Measurements from ENCODE around the gene TANGO6. TPM values are rescaled to one million over a fixed set of nuclear protein-coding genes. Genes with fewer than 3 reads are reported as not detected.
"Not testable (repeated sequence)": the region's sequence is repeated elsewhere in the genome, so short reads cannot be mapped to it uniquely, and the experiment has no call there.

Gene TANGO6
- total RNA-seq, 1 donor from 2014 or later: 12.5 TPM

DNA sequence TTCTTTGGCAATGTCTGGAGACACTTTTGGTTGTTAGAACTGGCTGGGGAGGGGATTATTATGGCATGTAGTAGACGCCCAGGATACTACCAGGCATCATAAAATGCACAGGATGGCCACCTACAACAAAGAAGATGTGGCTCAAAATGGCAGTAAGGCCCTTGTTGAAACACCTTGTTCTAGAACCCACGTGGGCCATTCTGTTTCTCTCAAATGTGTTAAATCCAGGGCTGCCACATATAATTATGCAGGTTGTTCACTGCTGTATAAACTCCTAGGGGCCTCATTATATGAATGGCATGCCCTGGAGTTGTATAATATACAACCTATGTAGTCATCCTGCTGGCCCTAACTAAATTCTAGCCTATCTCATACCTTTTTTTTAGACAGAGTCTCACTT lies 138.6 kb downstream of the TANGO6 start:
- no peaks in the 10 kb centered on the region for H3K9me3 ChIP-seq (ENCODE audit: control insufficient read depth in 3 of 3, low read length in 3 of 3)
- no peak overlapping the region for H3K4me3 ChIP-seq (ENCODE audit: low read length in 3 of 3)
- H3K27ac ChIP-seq (ENCODE audit: low read depth, low read length): no peak overlapping the region
- no peaks in the 10 kb centered on the region for H3K27me3 ChIP-seq (ENCODE audit: control insufficient read depth in 3 of 3, insufficient read depth in 3 of 3, low read length in 3 of 3)
- H3K4me1 ChIP-seq (ENCODE audit: control insufficient read depth in 3 of 3, insufficient read depth in 3 of 3, low read length in 3 of 3): no peaks in the 10 kb centered on the region
- H3K9ac ChIP-seq (ENCODE audit: low read depth in 1 of 3, low read length in 3 of 3): no peak overlapping the region
- no peaks in the 10 kb centered on the region for H3K36me3 ChIP-seq (ENCODE audit: control insufficient read depth in 3 of 3, insufficient read depth in 3 of 3, low read length in 3 of 3)

DNA sequence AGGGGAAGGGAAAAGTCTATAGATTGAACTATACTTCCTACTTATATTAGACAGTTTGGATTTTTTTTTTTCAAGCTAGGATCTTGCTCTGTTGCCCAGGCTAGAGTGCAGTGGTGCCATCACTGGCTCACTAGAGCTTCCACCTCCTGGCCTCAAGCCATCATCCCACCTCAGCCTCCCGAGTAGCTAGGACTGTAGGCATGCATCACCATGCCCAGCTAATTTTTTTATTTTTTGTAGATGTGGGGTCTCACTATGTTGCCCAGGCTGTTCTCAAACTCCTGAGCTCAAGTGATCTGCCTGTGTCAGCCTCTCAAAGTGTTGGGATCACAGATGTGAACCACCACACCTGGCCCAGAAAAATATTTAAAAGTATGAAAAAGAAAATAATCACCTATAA lies 141.1 kb downstream of the TANGO6 start:
- Histone ChIP-seq H3K9ac (ENCODE audit: low read depth in 1 of 3, low read length in 3 of 3) (no peak overlapping the region), H3K9me3 (ENCODE audit: control insufficient read depth in 3 of 3, low read length in 3 of 3) (no peaks in the 10 kb centered on the region), H3K4me1 (ENCODE audit: control insufficient read depth in 3 of 3, insufficient read depth in 3 of 3, low read length in 3 of 3) (no peaks in the 10 kb centered on the region), H3K27ac (ENCODE audit: low read depth, low read length) (no peak overlapping the region), H3K4me3 (ENCODE audit: low read length in 3 of 3) (no peak overlapping the region), H3K27me3 (ENCODE audit: control insufficient read depth in 3 of 3, insufficient read depth in 3 of 3, low read length in 3 of 3) (no peaks in the 10 kb centered on the region), H3K36me3 (ENCODE audit: control insufficient read depth in 3 of 3, insufficient read depth in 3 of 3, low read length in 3 of 3) (no peaks in the 10 kb centered on the region)

DNA sequence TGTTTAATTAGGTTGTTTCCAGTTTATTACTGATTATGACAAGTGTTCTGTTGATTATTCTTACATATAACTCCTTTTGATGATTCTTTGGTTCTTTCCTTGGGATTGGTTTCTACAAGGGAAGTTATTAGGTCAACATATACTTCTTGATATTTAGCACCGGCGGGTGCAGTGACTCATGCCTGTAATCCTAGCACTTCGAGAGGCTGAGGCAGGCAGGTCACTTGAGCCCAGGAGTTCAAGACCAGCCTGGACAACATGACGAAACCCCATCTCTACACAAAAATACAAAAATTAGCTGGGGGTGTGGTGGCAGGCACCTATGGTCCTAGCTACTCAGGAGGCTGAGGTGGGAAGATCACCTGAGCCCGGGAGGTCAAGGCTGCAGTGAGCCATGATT lies 141.9 kb downstream of the TANGO6 start:
- H3K9me3 ChIP-seq (ENCODE audit: control insufficient read depth in 3 of 3, low read length in 3 of 3): no peaks in the 10 kb centered on the region
- no peaks in the 10 kb centered on the region for H3K27me3 ChIP-seq (ENCODE audit: control insufficient read depth in 3 of 3, insufficient read depth in 3 of 3, low read length in 3 of 3)
- no peak overlapping the region for H3K9ac ChIP-seq (ENCODE audit: low read depth in 1 of 3, low read length in 3 of 3)
- H3K4me1 ChIP-seq (ENCODE audit: control insufficient read depth in 3 of 3, insufficient read depth in 3 of 3, low read length in 3 of 3): no peaks in the 10 kb centered on the region
- H3K27ac ChIP-seq (ENCODE audit: low read depth, low read length): no peak overlapping the region
- no peak overlapping the region for H3K4me3 ChIP-seq (ENCODE audit: low read length in 3 of 3)
- no peaks in the 10 kb centered on the region for H3K36me3 ChIP-seq (ENCODE audit: control insufficient read depth in 3 of 3, insufficient read depth in 3 of 3, low read length in 3 of 3)

DNA sequence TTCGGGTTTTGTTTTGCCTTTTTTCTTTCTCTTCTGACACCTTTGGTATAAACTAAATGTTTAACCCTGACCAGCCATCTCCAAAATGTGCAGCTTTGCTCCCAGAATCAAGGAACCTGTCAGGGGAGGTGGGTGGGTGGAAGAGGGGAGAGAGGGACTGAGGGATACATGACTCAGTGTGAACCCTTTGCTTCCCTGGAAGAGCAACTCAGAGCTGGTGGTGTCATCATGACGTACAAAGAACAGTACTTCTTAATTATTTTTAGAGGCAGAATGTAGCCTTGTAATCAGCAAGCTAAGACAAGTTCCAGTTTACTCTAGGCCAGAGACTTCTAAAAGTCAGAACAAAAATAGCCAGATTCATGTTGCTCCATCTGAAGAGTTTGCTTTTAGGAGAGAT lies 142.5 kb downstream of the TANGO6 start:
- no peak overlapping the region for H3K27ac ChIP-seq (ENCODE audit: low read depth, low read length)
- H3K4me1 ChIP-seq (ENCODE audit: control insufficient read depth in 3 of 3, insufficient read depth in 3 of 3, low read length in 3 of 3): no peaks in the 10 kb centered on the region
- H3K9me3 ChIP-seq (ENCODE audit: control insufficient read depth in 3 of 3, low read length in 3 of 3): no peaks in the 10 kb centered on the region
- no peak overlapping the region for H3K9ac ChIP-seq (ENCODE audit: low read depth in 1 of 3, low read length in 3 of 3)
- H3K27me3 ChIP-seq (ENCODE audit: control insufficient read depth in 3 of 3, insufficient read depth in 3 of 3, low read length in 3 of 3): no peaks in the 10 kb centered on the region
- H3K36me3 ChIP-seq (ENCODE audit: control insufficient read depth in 3 of 3, insufficient read depth in 3 of 3, low read length in 3 of 3): no peaks in the 10 kb centered on the region
- no peak overlapping the region for H3K4me3 ChIP-seq (ENCODE audit: low read length in 3 of 3)

DNA sequence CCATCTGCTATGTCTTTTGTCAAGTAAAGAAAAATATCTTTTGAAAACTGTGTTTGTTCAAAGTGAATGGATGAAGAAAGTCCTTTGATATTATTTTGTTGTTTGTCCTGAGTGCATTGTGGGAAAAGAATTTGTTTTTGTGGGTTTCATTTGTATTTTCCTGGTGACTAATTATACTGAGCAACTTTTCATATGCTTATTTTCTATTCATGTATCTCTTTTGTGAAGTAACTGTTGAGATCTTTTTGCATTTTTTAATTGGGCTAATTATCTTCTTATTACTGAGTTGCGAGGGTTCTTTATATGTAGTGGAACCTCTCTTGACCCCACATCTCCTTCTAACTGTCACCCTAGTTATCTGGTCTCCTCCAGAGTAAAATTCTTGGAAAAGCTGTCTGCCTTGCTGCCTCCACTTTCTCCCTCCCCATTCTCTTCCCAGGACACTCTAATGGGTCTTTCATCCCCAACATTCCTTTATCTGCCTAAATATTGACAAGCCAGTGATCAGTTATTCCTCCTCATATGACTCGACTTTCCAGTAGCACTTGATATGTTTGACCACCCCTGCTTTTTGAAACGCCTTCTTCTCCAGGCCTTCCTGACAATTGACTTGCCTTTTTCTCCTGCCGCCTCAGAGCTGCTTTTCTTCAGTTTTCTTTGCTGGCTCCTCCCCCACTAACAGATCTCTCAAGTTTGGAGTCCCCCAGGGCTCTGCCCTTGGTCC lies 144.6 kb downstream of the TANGO6 start:
- Histone ChIP-seq H3K9ac (ENCODE audit: low read depth in 1 of 3, low read length in 3 of 3) (no peak overlapping the region), H3K4me3 (ENCODE audit: low read length in 3 of 3) (no peak overlapping the region), H3K9me3 (ENCODE audit: control insufficient read depth in 3 of 3, low read length in 3 of 3) (no peaks in the 10 kb centered on the region), H3K27ac (ENCODE audit: low read depth, low read length) (no peak overlapping the region), H3K36me3 (ENCODE audit: control insufficient read depth in 3 of 3, insufficient read depth in 3 of 3, low read length in 3 of 3) (no peaks in the 10 kb centered on the region), H3K27me3 (ENCODE audit: control insufficient read depth in 3 of 3, insufficient read depth in 3 of 3, low read length in 3 of 3) (no peaks in the 10 kb centered on the region), H3K4me1 (ENCODE audit: control insufficient read depth in 3 of 3, insufficient read depth in 3 of 3, low read length in 3 of 3) (no peaks in the 10 kb centered on the region)

DNA sequence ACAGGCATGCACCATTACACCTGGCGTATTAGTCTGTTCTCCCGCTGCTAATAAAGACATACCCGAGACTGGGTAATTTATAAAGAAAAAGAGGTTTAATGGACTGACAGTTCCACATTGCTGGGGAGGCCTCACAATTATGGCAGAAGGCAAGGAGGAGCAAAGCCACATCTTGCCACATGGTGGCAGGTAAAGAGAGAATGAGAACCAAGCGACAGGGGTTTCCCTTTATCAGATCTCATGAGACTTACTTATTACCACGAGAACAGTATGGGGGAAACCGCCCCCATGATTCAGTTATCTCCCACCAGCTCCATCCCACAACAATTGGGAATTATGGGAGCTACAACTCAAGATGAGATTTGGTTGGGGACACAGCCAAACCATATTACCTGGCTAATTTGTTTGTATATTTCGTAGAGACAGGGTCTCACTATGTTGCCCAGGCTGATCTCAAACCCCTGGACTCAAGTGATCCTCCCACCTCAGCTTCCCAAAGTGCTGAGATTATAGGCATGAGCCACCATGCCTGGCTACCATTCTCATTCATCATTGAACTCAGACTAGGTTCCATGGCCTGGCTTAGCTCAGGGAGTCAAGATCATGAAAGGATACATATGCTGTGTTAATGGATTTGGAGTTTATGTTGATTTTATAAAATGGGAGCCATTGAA lies 147.0 kb downstream of the TANGO6 start:
- H3K9ac ChIP-seq (ENCODE audit: low read depth in 1 of 3, low read length in 3 of 3); H3K4me3 ChIP-seq (ENCODE audit: low read length in 3 of 3); H3K27me3 ChIP-seq (ENCODE audit: control insufficient read depth in 3 of 3, insufficient read depth in 3 of 3, low read length in 3 of 3); H3K27ac ChIP-seq (ENCODE audit: low read depth, low read length); H3K9me3 ChIP-seq (ENCODE audit: control insufficient read depth in 3 of 3, low read length in 3 of 3); H3K4me1 ChIP-seq (ENCODE audit: control insufficient read depth in 3 of 3, insufficient read depth in 3 of 3, low read length in 3 of 3); H3K36me3 ChIP-seq (ENCODE audit: control insufficient read depth in 3 of 3, insufficient read depth in 3 of 3, low read length in 3 of 3): not testable (repeated sequence)

DNA sequence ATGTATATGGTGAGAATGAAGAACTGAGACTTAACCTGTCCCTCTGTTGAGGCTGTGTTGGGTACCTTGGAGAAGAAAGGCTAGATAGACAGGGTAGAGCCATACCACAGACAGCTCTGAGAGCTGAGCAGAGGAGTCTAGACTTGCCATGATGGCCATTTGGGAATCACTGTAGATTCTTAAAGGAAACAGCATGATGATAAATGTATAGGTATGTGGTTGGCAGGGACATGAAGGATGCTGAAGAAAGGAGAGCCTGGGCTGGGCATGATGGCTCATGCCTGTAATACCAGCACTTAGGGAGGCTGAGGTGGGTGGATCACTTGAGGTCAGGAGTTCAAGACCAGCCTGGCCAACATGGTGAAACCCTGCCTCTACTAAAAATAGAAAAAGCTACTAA lies 147.7 kb downstream of the TANGO6 start:
- H3K27ac ChIP-seq (ENCODE audit: low read depth, low read length): no peak overlapping the region
- no peaks in the 10 kb centered on the region for H3K27me3 ChIP-seq (ENCODE audit: control insufficient read depth in 3 of 3, insufficient read depth in 3 of 3, low read length in 3 of 3)
- H3K9ac ChIP-seq (ENCODE audit: low read depth in 1 of 3, low read length in 3 of 3): no peak overlapping the region
- no peaks in the 10 kb centered on the region for H3K4me1 ChIP-seq (ENCODE audit: control insufficient read depth in 3 of 3, insufficient read depth in 3 of 3, low read length in 3 of 3)
- H3K36me3 ChIP-seq (ENCODE audit: control insufficient read depth in 3 of 3, insufficient read depth in 3 of 3, low read length in 3 of 3): no peaks in the 10 kb centered on the region
- H3K9me3 ChIP-seq (ENCODE audit: control insufficient read depth in 3 of 3, low read length in 3 of 3): no peaks in the 10 kb centered on the region
- H3K4me3 ChIP-seq (ENCODE audit: low read length in 3 of 3): no peak overlapping the region

DNA sequence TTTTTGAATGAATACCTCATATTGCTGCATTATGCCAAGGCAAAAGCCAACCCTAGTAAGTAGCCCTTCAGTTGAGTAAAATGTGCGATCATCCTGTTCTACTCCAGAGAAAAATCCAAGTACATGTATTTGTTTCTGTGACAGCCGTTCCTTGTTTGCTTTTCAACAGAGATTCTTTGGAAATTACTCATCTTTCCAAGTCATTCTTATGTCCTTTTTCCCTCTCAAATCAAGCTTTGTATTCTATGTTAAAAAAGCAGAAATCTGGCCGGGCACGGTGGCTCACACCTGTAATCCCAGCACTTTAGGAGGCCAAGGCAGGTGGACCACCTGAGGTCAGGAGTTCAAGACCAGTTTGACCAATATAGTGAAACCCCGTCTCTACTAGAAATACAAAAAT lies 149.2 kb downstream of the TANGO6 start:
- Histone ChIP-seq H3K9ac (ENCODE audit: low read depth in 1 of 3, low read length in 3 of 3) (no peak overlapping the region), H3K36me3 (ENCODE audit: control insufficient read depth in 3 of 3, insufficient read depth in 3 of 3, low read length in 3 of 3) (no peaks in the 10 kb centered on the region), H3K27me3 (ENCODE audit: control insufficient read depth in 3 of 3, insufficient read depth in 3 of 3, low read length in 3 of 3) (no peaks in the 10 kb centered on the region), H3K4me1 (ENCODE audit: control insufficient read depth in 3 of 3, insufficient read depth in 3 of 3, low read length in 3 of 3) (no peaks in the 10 kb centered on the region), H3K9me3 (ENCODE audit: control insufficient read depth in 3 of 3, low read length in 3 of 3) (no peaks in the 10 kb centered on the region), H3K27ac (ENCODE audit: low read depth, low read length) (no peak overlapping the region), H3K4me3 (ENCODE audit: low read length in 3 of 3) (no peak overlapping the region)

DNA sequence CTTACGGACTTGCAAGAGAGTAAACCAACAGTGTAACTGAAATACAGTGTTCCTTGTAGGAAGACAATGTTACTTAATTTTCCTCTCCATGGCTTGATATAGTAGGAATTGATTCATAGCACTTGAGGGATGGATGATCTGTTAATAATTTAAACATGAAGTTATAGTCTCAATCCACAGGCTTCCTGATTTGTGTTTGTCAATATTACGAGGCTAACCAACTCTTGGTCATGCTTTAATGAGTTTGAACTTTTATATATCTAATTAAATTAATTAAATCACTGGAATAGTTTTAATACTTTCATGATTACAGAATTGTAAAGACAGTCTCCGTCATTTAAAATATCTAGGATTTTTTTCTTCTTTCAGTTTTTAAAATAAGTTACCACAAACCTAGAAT lies 150.1 kb downstream of the TANGO6 start:
- Histone ChIP-seq H3K9me3 (ENCODE audit: control insufficient read depth in 3 of 3, low read length in 3 of 3) (no peaks in the 10 kb centered on the region), H3K4me1 (ENCODE audit: control insufficient read depth in 3 of 3, insufficient read depth in 3 of 3, low read length in 3 of 3) (no peaks in the 10 kb centered on the region), H3K27me3 (ENCODE audit: control insufficient read depth in 3 of 3, insufficient read depth in 3 of 3, low read length in 3 of 3) (no peaks in the 10 kb centered on the region), H3K27ac (ENCODE audit: low read depth, low read length) (no peak overlapping the region), H3K9ac (ENCODE audit: low read depth in 1 of 3, low read length in 3 of 3) (no peak overlapping the region), H3K36me3 (ENCODE audit: control insufficient read depth in 3 of 3, insufficient read depth in 3 of 3, low read length in 3 of 3) (no peaks in the 10 kb centered on the region), H3K4me3 (ENCODE audit: low read length in 3 of 3) (no peak overlapping the region)

DNA sequence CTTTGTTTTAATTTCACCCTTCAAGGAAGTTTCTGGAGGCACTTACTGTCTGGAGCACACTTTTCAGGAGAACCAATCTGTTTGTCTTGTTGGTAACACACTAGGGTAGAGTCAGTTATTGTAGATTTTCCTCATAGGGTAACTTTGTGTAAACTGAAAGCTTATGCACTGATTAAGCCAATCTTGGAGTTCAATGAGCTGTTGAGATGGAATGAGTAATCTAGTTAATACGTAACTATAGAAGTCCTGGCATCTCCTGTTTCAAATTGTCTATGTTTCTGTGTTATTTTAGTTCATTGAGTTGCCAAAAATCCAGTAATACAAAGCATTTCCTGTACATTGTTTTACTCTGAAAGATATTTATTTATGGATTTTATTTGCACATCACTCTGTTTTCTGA lies 150.6 kb downstream of the TANGO6 start:
- Histone ChIP-seq H3K4me3 (ENCODE audit: low read length in 3 of 3) (no peak overlapping the region), H3K4me1 (ENCODE audit: control insufficient read depth in 3 of 3, insufficient read depth in 3 of 3, low read length in 3 of 3) (no peaks in the 10 kb centered on the region), H3K27ac (ENCODE audit: low read depth, low read length) (no peak overlapping the region), H3K9ac (ENCODE audit: low read depth in 1 of 3, low read length in 3 of 3) (no peak overlapping the region), H3K27me3 (ENCODE audit: control insufficient read depth in 3 of 3, insufficient read depth in 3 of 3, low read length in 3 of 3) (no peaks in the 10 kb centered on the region), H3K9me3 (ENCODE audit: control insufficient read depth in 3 of 3, low read length in 3 of 3) (no peaks in the 10 kb centered on the region), H3K36me3 (ENCODE audit: control insufficient read depth in 3 of 3, insufficient read depth in 3 of 3, low read length in 3 of 3) (no peaks in the 10 kb centered on the region)
